GM12864 (cell line): ENCODE data around the gene LEMD2.

ENCODE experiments used
- DNase-seq: peaks from one replicate; pipeline ENCODE4 v3.0.0-alpha.2; 2011; ENCODE audit warnings: low read depth
- H3K4me3 ChIP-seq: 2 replicates; pipeline ENCODE4 v1.5.1; 2011; ENCODE audit warnings: mild to moderate bottlenecking, low read depth, low read length, control low read depth
- TF ChIP-seq, protein P1 (sequence below): IDR thresholded peaks from 2 replicates; pipeline ENCODE4 v1.5.1; 2011; ENCODE audit warnings: low read depth, mild to moderate bottlenecking, moderate library complexity, low read length, control low read depth, inconsistent platforms; ENCODE audit errors: missing control alignments

Gene LEMD2

DNA sequence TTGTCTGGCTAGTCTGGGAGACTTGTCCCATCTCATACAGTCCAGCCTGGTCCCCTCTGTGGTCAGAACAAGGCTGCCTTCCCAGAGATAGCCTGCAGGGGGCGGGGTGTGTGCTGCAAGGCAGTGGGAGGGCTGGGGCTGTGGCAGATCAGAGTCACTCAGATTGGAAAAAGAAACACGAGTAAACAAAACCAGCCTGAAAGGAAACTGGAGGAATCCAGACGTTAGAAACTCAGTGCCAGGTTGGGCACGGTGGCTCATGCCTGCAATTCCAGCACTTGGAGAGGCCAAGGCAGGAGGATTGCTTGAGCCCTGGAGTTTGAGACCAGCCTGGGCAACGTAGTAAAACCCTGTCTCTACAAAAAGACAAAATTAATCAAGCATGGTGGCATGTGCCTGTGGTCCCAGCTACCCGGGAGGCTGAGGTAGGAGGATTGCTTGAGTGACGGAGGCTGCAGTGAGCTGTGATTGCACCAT is 20.2 kb downstream of the LEMD2 start:
- DNase-seq, result no peak
- H3K4me3 ChIP-seq, result no peak overlapping the region
- TF ChIP-seq, protein P1, sequence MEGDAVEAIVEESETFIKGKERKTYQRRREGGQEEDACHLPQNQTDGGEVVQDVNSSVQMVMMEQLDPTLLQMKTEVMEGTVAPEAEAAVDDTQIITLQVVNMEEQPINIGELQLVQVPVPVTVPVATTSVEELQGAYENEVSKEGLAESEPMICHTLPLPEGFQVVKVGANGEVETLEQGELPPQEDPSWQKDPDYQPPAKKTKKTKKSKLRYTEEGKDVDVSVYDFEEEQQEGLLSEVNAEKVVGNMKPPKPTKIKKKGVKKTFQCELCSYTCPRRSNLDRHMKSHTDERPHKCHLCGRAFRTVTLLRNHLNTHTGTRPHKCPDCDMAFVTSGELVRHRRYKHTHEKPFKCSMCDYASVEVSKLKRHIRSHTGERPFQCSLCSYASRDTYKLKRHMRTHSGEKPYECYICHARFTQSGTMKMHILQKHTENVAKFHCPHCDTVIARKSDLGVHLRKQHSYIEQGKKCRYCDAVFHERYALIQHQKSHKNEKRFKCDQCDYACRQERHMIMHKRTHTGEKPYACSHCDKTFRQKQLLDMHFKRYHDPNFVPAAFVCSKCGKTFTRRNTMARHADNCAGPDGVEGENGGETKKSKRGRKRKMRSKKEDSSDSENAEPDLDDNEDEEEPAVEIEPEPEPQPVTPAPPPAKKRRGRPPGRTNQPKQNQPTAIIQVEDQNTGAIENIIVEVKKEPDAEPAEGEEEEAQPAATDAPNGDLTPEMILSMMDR, result peak; percentile 89

DNA sequence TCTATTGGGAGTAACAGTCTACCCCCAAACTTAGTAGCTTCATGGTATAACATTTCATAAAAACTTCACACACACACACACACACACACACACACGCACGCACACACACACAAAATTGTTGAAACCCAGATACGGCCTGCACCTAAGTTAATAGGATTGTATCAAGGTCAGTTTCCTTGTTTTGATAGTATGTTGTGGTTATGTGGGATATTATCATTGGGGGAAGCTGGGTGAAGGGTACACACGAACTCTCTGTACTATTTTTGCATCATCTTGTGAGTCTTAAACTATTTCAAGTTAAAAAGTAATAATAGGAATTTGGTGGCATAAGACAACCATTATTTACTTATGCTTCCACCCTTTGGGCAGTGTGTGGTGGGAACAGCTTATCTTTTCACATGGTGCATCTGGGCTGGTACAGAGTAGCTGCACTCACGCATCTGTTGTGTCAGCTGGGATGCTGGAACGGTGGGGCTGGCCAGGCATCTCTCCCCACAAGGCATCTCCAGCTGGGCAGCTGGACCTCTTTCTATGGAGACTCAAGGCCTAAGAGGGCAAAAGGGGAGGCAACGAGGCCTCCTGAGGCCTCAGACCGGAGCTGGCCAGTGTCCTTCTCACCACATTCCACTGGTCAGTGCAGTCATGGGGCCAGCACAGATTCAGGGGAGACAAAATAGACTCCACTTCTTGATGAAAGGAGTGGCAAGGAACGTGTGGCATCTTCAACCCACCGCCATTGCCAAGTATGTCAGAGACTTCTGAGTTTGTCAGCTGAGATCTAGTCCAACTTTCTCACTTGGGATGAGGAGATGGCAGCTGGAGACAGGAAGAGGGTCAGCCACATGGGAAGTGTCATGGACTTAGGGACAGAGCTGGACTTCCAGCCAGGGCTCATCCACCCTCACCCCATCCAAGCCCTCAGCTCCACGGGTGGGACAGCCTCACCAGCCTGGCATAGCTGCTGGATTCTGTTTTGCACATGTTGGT is 21.7 kb downstream of the LEMD2 start:
- DNase-seq, result no peak

DNA sequence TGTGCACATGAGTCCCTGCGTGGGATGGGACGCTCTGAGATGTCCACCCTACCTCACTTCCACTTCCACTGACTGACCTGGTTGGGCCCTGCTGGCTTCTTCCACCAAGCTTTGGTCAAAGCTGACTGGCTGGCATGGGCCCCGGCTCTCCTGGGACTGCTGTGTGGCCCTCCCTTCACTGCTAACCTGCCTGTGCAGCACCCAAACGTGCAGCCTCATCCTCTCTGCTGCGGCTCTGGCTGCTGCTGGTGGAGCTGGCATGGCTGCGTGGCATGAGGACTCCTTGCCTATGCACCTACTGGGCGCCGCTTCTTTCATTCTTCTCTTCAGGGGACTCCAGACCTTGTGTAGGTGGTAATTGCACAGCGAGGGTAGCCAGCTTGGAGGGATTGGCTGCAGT is 23.6 kb downstream of the LEMD2 start:
- TF ChIP-seq, protein P1, result no peak
- no peak for DNase-seq
- H3K4me3 ChIP-seq, result no peak overlapping the region

More for the DNA sequence above, 21.7 kb downstream of the LEMD2 start:
- no peak overlapping the region for H3K4me3 ChIP-seq
- TF ChIP-seq, protein P1, result no peak

DNA sequence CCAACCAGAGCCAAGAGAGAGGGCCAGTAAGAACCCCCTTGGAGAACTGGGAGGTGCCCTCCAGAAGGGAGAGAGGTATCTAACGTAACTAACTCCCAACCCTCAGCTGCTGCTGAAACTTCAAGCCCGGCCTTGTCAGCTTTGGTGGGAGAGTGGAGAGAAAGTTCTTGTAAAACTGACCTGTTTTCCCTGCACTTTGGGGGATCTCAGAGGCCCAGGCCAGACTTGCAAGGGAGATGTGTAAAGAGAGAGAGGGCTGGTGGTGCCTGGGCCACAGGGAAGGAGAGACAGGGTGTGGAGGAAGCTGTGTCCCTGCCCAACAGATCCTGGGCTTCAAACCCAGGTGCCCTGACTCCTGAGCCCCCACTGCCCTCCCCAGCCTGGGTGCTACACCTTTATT is 24.9 kb downstream of the LEMD2 start:
- TF ChIP-seq, protein P1, result no peak
- H3K4me3 ChIP-seq, result no peak overlapping the region
- DNase-seq, result no peak

DNA sequence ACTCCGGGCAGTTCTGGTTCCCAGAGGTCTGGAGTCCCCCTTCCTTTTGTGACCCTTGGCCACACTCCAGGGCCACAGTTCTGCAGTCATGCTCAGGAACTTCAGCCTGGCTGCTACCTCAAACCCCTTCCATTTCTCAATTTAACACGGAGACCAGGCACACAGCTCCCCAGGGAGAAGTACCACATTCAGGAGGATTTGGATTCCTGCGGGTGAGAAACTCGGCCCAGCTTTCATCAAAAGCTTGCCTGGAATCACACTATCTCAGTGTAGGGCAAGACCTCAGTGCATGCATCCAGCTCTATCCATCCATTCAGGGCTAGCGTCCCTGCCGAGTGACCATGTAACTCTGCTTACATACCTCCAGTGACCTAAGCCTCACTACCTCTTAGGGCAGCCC is 25.4 kb downstream of the LEMD2 start:
- no peak for DNase-seq
- TF ChIP-seq, protein P1, result no peak
- no peak overlapping the region for H3K4me3 ChIP-seq

DNA sequence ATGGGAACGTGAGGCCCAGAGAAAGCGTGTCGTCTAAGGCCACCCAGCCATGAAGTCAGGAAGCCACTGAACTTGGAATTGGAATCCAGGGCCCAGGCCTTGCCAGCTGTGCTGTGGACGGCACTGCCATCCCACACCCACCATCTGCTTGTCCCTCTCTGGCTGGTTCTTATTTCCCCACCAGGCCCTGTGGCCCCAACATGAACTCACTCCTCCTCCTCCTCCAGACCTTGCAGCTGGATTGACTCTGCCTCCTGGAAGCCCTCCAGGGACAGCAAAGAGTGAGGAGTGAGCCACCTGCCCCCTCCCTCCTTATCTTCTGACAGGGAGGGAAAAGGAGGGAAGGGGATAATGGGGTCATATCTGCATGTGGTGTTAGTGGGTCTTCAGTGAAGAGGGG is 26.2 kb downstream of the LEMD2 start:
- H3K4me3 ChIP-seq, result no peak overlapping the region
- no peak for DNase-seq
- TF ChIP-seq, protein P1, result no peak
